Ureter (tissue), 1 donor: ENCODE results near the gene CCNT1. TPM values are rescaled to one million over a fixed set of nuclear protein-coding genes. Genes with fewer than 3 reads are reported as not detected.
"Not testable (repeated sequence)": the region's sequence is repeated elsewhere in the genome, so short reads cannot be mapped to it uniquely, and the experiment has no call there.

Source experiments
- DNase-seq: peaks from one replicate; pipeline ENCODE4 v3.0.0-alpha.2; 2020; ENCODE audit warnings: low spot score
- total RNA-seq: library from RNA; stranded (reverse); gene quantifications from one replicate; pipeline ENCODE4 v1.2.4, GENCODE V29; 2023
- donor health status: DM: yes; HTN: yes; CAD: no.

CCNT1 gene
- total RNA-seq, 1 donor from 2014 or later, result 44.3 TPM

GRCh38 chr12:48691826-48692487, 24.6 kb downstream of the CCNT1 start:
- no peak for DNase-seq

- DNase-seq, result no peak
Measured at GRCh38 chr12:48690990-48691389, 25.5 kb downstream of the CCNT1 start.

GRCh38 chr12:48690436-48690835, 26.1 kb downstream of the CCNT1 start:
- no peak for DNase-seq

- no peak for DNase-seq
Measured at GRCh38 chr12:48688836-48689235, 27.7 kb downstream of the CCNT1 start.

GRCh38 chr12:48687592-48687991, 28.9 kb downstream of the CCNT1 start:
- DNase-seq, result no peak

GRCh38 chr12:48686615-48687334, 29.7 kb downstream of the CCNT1 start:
- DNase-seq, result no peak

- no peak for DNase-seq
Measured at GRCh38 chr12:48686037-48686595, 30.4 kb downstream of the CCNT1 start.

GRCh38 chr12:48683534-48683933, 33.0 kb downstream of the CCNT1 start:
- no peak for DNase-seq

- DNase-seq, result no peak
Measured at GRCh38 chr12:48682927-48683326, 33.6 kb downstream of the CCNT1 start.

- not testable (repeated sequence) for DNase-seq
Measured at GRCh38 chr12:48682533-48682905, 34.0 kb downstream of the CCNT1 start.

- peak; percentile 99 for DNase-seq
Measured at GRCh38 chr12:48681710-48682532, 34.6 kb downstream of the CCNT1 start, which contains the start of gene KANSL2. KANSL2 (minus strand) TSS chr12:48682238; CDS start chr12:48681632, 606 bp downstream.

GRCh38 chr12:48681399-48681709, 35.2 kb downstream of the CCNT1 start:
- no peak for DNase-seq

GRCh38 chr12:48680861-48681260, 35.6 kb downstream of the CCNT1 start:
- DNase-seq, result no peak

- no peak for DNase-seq
Measured at GRCh38 chr12:48678551-48679185, 37.8 kb downstream of the CCNT1 start.

- no peak for DNase-seq
Measured at GRCh38 chr12:48671231-48671856, 45.2 kb downstream of the CCNT1 start.

GRCh38 chr12:48668996-48669395, 47.5 kb downstream of the CCNT1 start:
- no peak for DNase-seq

- DNase-seq, result no peak
Measured at GRCh38 chr12:48659863-48660262, 56.6 kb downstream of the CCNT1 start.

- no peak for DNase-seq
Measured at GRCh38 chr12:48651681-48652080, 64.8 kb downstream of the CCNT1 start.

- not testable (repeated sequence) for DNase-seq
Measured at GRCh38 chr12:48645354-48645753, 71.2 kb downstream of the CCNT1 start.

- no peak for DNase-seq
Measured at GRCh38 chr12:48643011-48643410, 73.5 kb downstream of the CCNT1 start.
